GM19043 (cell line): ENCODE results near the gene PICALM.
"Not testable (repeated sequence)": the region's sequence is repeated elsewhere in the genome, so short reads cannot be mapped to it uniquely, and the experiment has no call there.

Source experiments
- ATAC-seq: cut with Tn5 transposase; IDR thresholded peaks from one replicate; pipeline ENCODE4 v1.9.1; 2021; ENCODE audit warnings: low read depth; ENCODE audit not compliant: unreplicated experiment

Gene PICALM

GRCh38 chr11:86002431-86002830, 66.5 kb downstream of the PICALM start:
- no peak for ATAC-seq

DNA sequence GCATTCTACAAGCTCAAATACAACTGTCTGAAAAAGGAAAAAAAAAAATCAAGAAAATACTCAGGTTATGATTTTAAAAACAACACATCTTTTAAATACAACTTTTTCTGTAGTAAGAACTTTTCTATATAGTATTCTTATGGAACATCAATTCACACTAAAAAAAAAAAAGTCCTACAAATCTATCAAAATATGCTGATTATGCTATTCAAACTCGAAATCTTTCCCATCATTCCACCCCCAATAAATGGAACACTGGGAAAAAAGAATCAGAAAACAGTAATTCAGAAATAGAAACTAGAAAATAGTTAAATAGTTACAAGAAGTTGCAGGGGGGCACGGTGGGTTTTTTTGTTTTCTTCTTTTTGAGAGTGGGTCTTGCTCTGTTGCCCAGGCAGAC, 77.4 kb downstream of the PICALM start:
- ATAC-seq = no peak

GRCh38 chr11:85989746-85990145, 79.1 kb downstream of the PICALM start:
- no peak for ATAC-seq

DNA sequence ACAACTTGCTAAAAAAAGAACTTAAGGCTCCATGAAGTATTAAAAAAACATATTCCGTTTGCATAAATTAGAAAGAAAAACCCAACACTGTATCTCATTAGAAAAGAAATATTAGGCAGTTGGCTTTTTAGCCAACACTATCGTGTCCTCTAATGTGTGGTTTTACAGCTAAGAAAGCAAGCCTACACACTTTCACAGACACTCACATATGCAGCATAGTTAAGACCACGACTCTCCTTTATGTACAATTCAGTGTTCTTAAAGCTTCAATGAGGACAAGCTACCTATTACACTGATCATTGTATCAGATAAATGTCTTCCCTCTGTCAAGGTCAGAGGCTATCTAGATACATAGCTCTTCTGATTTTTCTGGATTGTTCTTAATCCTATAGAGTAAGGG, 80.1 kb downstream of the PICALM start:
- no peak for ATAC-seq

- ATAC-seq = no peak
Measured at GRCh38 chr11:85977751-85978160, 91.1 kb downstream of the PICALM start.

- ATAC-seq = no peak
Measured at GRCh38 chr11:85976525-85976924, 92.4 kb downstream of the PICALM start.

DNA sequence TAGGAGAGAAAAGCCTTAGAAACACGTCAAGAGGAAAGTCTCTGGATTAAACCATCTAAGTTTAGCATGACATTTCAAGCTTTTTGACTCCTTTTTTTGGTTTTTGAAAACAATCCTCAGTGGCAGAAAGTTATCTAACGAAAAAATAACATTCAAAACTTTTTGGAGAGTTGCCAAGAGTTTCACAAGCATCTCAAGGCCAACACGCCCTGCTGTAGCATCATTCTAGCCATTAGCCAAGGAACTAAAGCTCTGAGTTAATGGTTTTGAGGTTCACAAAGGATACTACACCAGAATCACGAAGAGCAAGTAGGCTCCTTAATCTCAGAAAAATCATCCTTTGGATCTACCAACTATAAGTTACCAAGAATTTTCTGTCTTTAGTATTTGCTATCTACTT, 94.8 kb downstream of the PICALM start:
- no peak for ATAC-seq

DNA sequence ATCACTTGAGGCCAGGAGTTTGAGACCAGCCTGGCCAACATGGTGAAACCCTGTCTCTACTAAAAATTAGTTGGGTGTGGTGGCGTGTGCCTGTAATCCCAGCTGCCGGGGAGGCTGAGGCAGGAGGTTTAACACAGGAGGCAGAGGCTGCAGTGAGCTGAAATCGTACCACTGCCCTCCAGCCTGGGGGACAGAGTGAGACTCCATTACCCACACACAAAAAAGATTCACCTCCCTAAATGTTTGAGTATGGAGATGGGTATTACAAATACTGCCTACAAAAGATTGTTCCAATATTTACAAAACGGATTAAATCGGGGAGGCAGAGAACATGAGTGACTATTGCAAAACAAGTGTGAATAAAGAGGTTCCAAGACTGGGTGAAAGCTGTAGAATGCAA, 98.3 kb downstream of the PICALM start:
- ATAC-seq = no peak

- no peak for ATAC-seq
Measured at GRCh38 chr11:85967457-85967856, 101.4 kb downstream of the PICALM start.

GRCh38 chr11:85965202-85965601, 103.7 kb downstream of the PICALM start:
- ATAC-seq = no peak

DNA sequence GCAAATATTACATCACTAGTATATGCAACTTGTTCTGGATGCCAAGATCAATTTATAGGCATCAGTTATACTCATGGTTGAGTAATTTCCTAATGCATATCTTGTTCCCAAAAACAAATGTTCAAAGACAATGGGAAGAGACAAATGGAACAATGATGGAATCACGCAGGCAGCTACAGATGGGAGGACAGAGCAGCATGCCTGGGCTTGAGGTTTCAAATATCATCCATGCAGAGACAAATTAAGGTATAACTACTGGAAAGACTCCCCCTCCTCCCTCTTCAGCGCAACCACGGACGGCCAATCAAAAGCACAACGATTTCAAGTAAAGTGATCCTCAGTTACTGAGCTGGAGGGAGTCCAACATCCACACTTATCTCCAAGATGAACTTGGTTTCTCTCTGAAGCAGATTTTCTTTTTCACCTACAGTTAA, 106.9 kb downstream of the PICALM start:
- no peak for ATAC-seq

DNA sequence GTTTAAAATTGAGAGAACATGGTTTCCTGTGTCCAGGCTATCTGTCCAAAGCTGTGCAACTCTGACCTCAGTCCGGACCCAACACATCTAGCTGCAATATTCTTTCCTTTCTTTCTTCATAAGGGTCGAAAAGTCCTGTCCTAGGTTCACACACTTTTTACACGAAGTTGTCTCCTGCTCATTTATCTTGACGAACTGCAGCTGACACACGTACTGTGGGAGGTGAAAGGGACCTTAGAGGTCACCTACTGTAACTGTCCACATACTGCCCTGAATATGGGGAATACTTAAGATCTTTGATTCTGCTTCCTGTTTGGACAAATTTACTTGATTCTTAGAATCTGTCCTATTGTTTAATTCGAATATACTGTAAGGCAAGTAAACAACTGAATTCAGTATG, 107.8 kb downstream of the PICALM start:
- no peak for ATAC-seq

GRCh38 chr11:85960678-85961077, 108.2 kb downstream of the PICALM start:
- ATAC-seq = no peak

DNA sequence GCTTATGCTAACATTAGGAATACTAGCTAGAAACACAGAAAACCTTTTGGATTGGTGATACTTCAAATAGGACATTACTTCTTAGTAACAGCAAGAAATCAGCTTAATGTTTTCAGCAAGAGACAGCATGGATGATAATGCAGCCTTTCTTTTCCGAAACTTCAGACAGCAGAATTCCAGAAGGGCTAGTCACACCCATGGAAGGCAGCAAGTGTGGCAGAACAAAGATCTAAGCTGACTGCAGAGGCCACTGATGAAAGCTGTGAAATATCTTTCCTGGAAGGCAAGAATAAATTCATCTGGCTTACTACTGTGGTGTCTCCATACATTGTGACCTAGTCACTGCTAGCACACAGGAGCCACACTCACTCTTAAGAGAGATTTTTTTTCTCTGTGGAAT, 113.4 kb downstream of the PICALM start:
- no peak for ATAC-seq

DNA sequence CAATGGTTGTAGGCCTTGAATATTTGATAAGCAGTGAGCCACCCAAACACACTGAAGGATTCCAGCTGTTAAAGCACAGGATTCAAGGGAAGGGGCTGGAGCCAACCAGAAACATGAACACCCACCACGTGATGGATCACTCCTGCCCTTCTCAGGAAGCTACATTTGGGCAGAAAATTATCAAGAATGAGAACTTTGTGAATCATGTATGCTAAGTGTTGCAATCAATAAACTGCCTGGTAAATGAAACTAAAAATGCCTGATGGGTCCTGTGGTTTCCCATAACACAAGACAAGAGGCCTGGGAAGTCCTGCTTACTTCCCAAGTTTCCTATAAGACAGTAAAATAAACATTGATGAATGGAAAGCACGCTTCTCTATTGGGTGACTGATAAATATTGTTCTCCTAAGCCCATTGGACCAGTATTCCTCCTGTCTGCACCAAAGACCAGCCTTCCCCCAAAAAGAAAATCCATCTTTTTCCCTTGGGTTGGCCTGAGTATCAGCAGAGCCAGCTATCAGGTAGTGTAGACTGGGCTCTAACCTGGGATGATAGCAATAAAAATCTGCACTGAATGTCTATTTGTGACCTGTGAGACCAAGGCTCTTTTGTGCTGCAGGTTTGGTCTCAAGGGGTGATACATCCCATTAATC, 115.3 kb downstream of the PICALM start:
- no peak for ATAC-seq

DNA sequence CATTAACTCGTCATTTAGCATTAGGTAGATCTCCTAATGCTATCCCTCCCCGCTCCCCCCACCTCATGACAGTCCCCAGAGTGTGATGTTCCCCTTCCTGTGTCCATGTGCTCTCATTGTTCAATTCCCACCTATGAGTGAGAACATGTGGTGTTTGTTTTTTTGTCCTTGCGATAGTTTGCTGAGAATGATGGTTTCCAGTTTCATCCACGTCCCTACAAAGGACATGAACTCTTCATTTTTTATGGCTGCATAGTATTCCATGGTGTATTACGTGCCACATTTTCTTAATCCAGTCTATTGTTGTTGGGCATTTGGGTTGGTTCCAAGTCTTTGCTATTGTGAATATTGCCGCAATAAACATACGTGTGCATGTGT, 116.8 kb downstream of the PICALM start:
- not testable (repeated sequence) for ATAC-seq

GRCh38 chr11:85951428-85952107, 117.3 kb downstream of the PICALM start:
- ATAC-seq = no peak

DNA sequence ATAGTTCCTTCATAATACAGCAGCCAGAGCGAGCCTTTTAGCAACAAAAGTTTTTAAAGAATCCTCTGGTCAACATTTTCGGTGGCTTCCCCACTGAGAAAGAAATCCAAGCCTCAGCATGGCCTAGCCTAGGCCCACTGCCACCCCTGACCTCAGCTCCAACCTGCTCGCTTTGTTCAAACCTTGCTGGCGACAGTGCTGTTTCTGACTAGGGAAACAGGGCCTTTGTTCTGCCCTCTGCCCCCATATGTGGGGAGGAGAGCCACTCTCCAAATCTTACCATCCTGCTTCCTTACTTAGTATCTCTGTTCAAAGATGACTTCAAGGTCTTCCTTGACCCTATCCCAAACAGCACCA, 117.9 kb downstream of the PICALM start:
- ATAC-seq = no peak

DNA sequence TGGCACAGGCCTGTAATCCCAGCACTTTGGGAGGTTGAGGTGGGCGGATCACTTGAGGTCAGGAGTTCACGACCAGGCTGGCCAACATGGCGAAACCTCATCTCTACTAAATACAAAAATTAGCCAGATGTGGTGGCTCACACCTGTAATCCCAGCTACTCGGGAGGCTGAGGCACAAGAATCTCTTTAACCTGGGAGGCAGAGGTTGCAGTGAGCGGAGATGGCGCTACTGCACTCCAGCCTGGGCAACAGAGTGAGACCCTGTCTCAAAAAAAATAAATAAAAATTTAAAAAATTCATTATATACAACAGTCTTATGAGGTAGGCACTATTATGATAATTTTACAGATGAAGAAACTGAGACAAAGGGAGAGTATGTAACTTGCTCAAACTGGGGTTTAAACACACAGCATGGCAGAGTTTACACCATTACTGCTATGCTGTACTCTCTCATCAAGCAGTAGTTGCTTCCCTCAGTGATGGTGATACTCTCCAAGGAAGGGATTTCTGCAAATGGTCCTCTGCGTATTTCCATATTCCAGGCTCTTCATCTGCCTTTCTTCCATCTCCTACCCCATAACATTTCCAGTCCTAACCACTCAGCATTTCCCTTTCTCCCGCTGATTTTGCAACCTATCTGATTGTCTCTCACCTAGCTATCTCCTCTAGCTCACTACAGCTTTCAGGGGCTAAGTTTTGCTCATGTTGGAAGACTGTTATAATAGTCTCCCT, 118.4 kb downstream of the PICALM start:
- ATAC-seq = no peak

DNA sequence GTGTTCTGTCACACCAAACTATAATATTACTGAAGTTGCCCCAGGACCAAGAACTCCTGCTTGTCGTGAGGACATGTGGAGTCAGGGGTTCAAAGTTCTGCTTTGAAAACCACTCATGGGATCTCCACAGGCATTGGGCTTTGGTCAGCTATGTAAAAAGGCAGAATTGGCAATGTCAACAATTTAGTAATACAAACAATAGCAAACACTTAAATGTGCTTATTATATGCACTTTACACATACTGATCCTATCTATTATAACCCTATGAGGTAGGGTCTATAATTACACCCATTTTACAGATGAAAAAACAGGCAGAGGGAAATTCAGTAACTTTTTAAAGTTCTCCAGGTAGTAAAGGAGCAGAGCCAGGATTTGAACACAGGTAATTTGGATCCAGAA, 119.1 kb downstream of the PICALM start:
- ATAC-seq = no peak

DNA sequence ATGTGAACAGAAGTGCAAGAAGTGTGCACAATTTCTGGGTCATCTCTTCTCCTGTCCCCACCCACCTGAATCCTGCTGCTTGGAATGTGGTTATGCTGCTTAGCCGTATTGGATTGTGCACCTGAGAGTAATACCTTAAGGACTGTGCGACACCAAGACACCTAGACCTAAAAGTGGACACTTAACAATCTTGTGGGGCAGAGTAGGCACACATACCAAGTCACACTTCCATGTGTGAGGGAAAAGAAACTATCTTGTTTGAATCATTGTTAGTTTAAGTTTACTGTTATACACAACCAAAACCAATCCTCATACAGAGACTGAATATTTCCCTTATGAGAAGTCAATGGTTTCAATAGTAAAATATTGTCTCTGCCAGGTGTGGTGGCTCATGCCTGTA, 120.0 kb downstream of the PICALM start:
- ATAC-seq = no peak
